OCI-LY1 (cell line): Measurements from ENCODE around the gene NBEA.

Experiments
- CTCF ChIP-seq: fragments of 200-600 bp; sonication (generic), shearing (Covaris generic); IDR thresholded peaks from 2 replicates; pipeline ENCODE4 v1.5.1; 2017; ENCODE audit warnings: mild to moderate bottlenecking, antibody characterized with exemption, low read length, moderate library complexity, mixed read lengths
- EZH2 ChIP-seq: fragments of 200-600 bp; sonication (generic), shearing (Covaris generic); IDR thresholded peaks from 2 replicates; pipeline ENCODE4 v1.8.0; 2017; ENCODE audit warnings: borderline replicate concordance, mixed run types, mild to moderate bottlenecking, antibody characterized with exemption, low read length, moderate library complexity, mixed read lengths

GRCh38 chr13:35213911-35214310, 271.8 kb downstream of the NBEA start:
- TF ChIP-seq CTCF, result no peak
- no peak for TF ChIP-seq EZH2
